Left hindlimb (tissue), 1 donor: ENCODE data around the gene PEAR1.

Experiments
- DNase-seq: peaks from one replicate; pipeline ENCODE4 v3.0.0-alpha.2; 2018

The PEAR1 gene

GRCh38 chr1:156860628-156861423 lies 32.7 kb upstream of the PEAR1 start, which contains the start of gene NTRK1:
Gene NTRK1 (plus strand): TSS chr1:156860865. CDS start chr1:156860935, 70 bp downstream.
- peak; percentile 79 for DNase-seq

GRCh38 chr1:156862584-156862983 lies 30.9 kb upstream of the PEAR1 start:
- DNase-seq, result no peak

GRCh38 chr1:156862997-156863599 lies 30.4 kb upstream of the PEAR1 start:
- DNase-seq, result no peak

- no peak for DNase-seq
These were observed 29.9 kb upstream of the PEAR1 start for GRCh38 chr1:156863631-156864030.

GRCh38 chr1:156864796-156865195 lies 28.7 kb upstream of the PEAR1 start:
- DNase-seq, result no peak

GRCh38 chr1:156865258-156865657 lies 28.3 kb upstream of the PEAR1 start:
- DNase-seq, result no peak

- DNase-seq, result no peak
These were observed 27.7 kb upstream of the PEAR1 start for GRCh38 chr1:156865865-156866248.

- no peak for DNase-seq
These were observed 27.1 kb upstream of the PEAR1 start for GRCh38 chr1:156866249-156866909.

- no peak for DNase-seq
These were observed 25.2 kb upstream of the PEAR1 start for GRCh38 chr1:156868341-156868740.

- DNase-seq, result no peak
These were observed 24.1 kb upstream of the PEAR1 start for GRCh38 chr1:156869455-156869854.

GRCh38 chr1:156873659-156874058 lies 19.9 kb upstream of the PEAR1 start:
- DNase-seq, result no peak

GRCh38 chr1:156874142-156874541 lies 19.4 kb upstream of the PEAR1 start:
- no peak for DNase-seq

- no peak for DNase-seq
These were observed 18.8 kb upstream of the PEAR1 start for GRCh38 chr1:156874572-156875340.

GRCh38 chr1:156875341-156875615 lies 18.2 kb upstream of the PEAR1 start:
- no peak for DNase-seq

GRCh38 chr1:156876281-156876680 lies 17.2 kb upstream of the PEAR1 start:
- DNase-seq, result no peak

- DNase-seq, result no peak
These were observed 15.9 kb upstream of the PEAR1 start for GRCh38 chr1:156877433-156878170.

GRCh38 chr1:156879876-156880275 lies 13.6 kb upstream of the PEAR1 start:
- DNase-seq, result no peak

GRCh38 chr1:156880473-156880872 lies 13.0 kb upstream of the PEAR1 start:
- no peak for DNase-seq

- DNase-seq, result no peak
These were observed 12.4 kb upstream of the PEAR1 start for GRCh38 chr1:156881101-156881500.

GRCh38 chr1:156881663-156882062 lies 11.9 kb upstream of the PEAR1 start:
- DNase-seq, result no peak

GRCh38 chr1:156882543-156882942 lies 11.0 kb upstream of the PEAR1 start:
- no peak for DNase-seq

GRCh38 chr1:156883919-156884318 lies 9.6 kb upstream of the PEAR1 start:
- no peak for DNase-seq
